ENCODE measurements around the gene KCNMA1. TPM values are rescaled to one million over a fixed set of nuclear protein-coding genes. Genes with fewer than 3 reads are reported as not detected.

The KCNMA1 gene
- total and polyA plus RNA-seq, 9 of the 15 experiments (the other 6 are each of a cell fraction or from before 2014, with no cell fraction given), result 0.01 to 0.95 (median 0.15) TPM; not detected in 4

DNA sequence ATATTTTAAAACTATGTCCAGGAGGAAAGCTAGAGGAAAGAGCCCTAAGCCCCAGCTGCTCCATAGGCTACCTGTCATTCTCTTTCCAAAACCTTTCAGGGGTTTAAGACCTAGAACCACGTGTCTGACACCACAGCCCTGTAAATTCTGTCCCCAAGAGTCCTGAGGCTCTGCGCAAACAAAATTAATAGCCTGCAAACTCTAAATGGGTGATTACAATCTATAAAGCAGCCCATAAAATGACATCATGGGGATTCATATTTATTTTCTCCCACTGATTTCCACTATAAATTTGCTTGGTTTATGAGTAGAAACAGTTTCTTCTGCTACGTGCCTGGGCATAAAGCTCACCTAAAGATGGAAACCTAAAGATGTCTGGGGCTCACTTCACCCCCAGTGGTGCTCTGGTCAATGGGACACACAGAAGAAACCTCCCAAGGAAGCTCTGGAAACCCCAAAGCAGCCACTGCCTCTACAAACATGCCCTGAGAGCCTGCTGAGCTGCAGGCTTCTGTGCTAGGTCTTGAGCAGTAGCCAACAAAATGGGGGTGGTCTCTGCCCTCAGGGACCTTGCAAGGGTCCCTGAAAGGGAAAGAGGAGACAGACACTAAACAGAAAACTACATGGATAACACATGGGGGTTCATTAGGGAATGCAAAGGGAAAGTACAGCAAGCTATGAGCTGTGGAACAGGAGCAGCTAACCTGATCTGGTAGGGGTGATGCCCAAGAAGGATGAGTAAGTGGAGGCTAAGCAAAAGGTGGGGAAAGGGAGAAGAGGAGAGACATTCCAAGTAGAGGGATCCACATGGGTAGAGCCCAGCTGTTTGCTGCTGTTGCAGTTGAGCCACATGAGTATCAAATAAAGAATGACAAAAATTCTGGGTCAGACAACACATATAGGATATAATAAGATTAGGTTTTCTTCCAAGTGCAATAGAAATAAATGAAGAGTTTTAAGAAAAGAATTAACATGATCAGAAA is 331.7 kb downstream of the KCNMA1 start (continued):
- TF ChIP-seq, protein P1, sequence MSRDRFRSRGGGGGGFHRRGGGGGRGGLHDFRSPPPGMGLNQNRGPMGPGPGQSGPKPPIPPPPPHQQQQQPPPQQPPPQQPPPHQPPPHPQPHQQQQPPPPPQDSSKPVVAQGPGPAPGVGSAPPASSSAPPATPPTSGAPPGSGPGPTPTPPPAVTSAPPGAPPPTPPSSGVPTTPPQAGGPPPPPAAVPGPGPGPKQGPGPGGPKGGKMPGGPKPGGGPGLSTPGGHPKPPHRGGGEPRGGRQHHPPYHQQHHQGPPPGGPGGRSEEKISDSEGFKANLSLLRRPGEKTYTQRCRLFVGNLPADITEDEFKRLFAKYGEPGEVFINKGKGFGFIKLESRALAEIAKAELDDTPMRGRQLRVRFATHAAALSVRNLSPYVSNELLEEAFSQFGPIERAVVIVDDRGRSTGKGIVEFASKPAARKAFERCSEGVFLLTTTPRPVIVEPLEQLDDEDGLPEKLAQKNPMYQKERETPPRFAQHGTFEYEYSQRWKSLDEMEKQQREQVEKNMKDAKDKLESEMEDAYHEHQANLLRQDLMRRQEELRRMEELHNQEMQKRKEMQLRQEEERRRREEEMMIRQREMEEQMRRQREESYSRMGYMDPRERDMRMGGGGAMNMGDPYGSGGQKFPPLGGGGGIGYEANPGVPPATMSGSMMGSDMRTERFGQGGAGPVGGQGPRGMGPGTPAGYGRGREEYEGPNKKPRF (IDR thresholded peaks at IDR 0.05; ENCODE audit: low read depth, low read length), result no peak
- TF ChIP-seq DIDO1 (tag; IDR thresholded peaks at IDR 0.05; ENCODE audit: low read depth) (no peak), TEAD1 (CRISPR knock-in tag; IDR thresholded peaks at IDR 0.05) (no peak)

DNA sequence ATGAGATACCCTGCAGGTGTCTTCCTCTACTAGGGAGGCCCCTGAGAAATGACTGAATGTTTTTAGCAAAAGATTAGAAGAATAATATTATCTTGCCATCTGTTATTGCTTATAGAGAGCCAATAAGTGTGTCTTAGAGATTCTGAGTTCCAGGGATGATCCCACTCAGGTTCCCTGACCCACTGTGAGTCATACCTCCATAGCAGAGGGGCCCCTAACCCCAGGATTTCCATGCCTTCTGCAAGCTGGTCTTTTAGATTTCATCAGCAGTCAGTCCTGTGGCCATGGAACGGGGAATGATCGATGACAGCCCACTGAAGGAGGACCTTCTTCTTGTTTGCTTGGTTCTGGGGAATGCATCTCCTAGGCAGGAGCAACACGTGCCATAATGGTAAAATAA is 333.4 kb downstream of the KCNMA1 start:
- ATAC-seq (no peak), DNase-seq (ENCODE audit: extremely low read depth in 1 of 4, low spot score in 3 of 4) (no peak), FAIRE-seq (no peak)
- POLR2A ChIA-PET, result no interaction called here
- intact Hi-C loops (cut with micrococcal nuclease) (no loop called here), in situ Hi-C loops (cut with MboI) (no loop called here)
- Histone ChIP-seq H3K4me1 (replicated peaks in 1 of 2; ENCODE audit: control insufficient read depth in 2 of 2, insufficient read depth in 2 of 2, low read length in 2 of 2) (no peaks in the 10 kb centered on the region), H3K27me3 (ENCODE audit: control insufficient read depth in 2 of 2, insufficient read depth in 2 of 2, low read length in 2 of 2) (no peaks in the 10 kb centered on the region), H3K4me3 (no peak overlapping the region), H3K79me2 (ENCODE audit: control insufficient read depth, insufficient read depth, low read length) (no peaks in the 10 kb centered on the region), H3K36me3 (ENCODE audit: control insufficient read depth, insufficient read depth, low read length) (no peaks in the 10 kb centered on the region), H4K20me1 (replicated peaks; ENCODE audit: control insufficient read depth, insufficient read depth, low read length) (no peaks in the 10 kb centered on the region), H3K9me3 (replicated peaks; ENCODE audit: control insufficient read depth, insufficient read depth, low read depth, low read length) (no peaks in the 10 kb centered on the region), H3K27ac (ENCODE audit: extremely low read depth, low read depth, low read length) (no peak overlapping the region), H2AFZ (ENCODE audit: low read depth, low read length) (no peak overlapping the region), H3K9ac (ENCODE audit: insufficient read depth in 1 of 2, low read depth in 2 of 2, low read length in 2 of 2) (no peak overlapping the region), H3K9me1 (ENCODE audit: control insufficient read depth, insufficient read depth, low read length) (no peaks in the 10 kb centered on the region), H3K4me2 (ENCODE audit: insufficient read depth, low read length) (no peak overlapping the region)
- 0% methylated on average over 3 of the region's 3 CpGs for WGBS (ENCODE audit: insufficient coverage, low coverage, missing lambda C conversion rate)
- BruUV-seq (replicated peaks), result no TSS peak
- CTCF ChIA-PET (ENCODE audit: low intra/inter-chr PET ratio), result no interaction called here
- no peak for TF ChIP-seq SOX6 (IDR thresholded peaks at IDR 0.05)
- no peak for TF ChIP-seq ETV1 (tag; conservative IDR thresholded peaks at IDR 0.05; ENCODE audit: low read depth)
- TF ChIP-seq, protein P2, sequence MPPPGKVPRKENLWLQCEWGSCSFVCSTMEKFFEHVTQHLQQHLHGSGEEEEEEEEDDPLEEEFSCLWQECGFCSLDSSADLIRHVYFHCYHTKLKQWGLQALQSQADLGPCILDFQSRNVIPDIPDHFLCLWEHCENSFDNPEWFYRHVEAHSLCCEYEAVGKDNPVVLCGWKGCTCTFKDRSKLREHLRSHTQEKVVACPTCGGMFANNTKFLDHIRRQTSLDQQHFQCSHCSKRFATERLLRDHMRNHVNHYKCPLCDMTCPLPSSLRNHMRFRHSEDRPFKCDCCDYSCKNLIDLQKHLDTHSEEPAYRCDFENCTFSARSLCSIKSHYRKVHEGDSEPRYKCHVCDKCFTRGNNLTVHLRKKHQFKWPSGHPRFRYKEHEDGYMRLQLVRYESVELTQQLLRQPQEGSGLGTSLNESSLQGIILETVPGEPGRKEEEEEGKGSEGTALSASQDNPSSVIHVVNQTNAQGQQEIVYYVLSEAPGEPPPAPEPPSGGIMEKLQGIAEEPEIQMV (tag; conservative IDR thresholded peaks at IDR 0.05; ENCODE audit: low read depth), result no peak
- TF ChIP-seq ZNF133 (CRISPR knock-in tag; IDR thresholded peaks at IDR 0.05), result no peak
- no peak for TF ChIP-seq PRPF4 (IDR thresholded peaks at IDR 0.05; ENCODE audit: insufficient read depth, low read depth, low read length, poor library complexity, severe bottlenecking)
- TF ChIP-seq FOXA3 (CRISPR knock-in tag; conservative IDR thresholded peaks at IDR 0.05 in 1 of 2, IDR thresholded peaks at IDR 0.05 in 1 of 2), result no peak
- TF ChIP-seq NR3C1 (CRISPR knock-in tag; IDR thresholded peaks at IDR 0.05), result no peak
- TF ChIP-seq SMARCC2 (IDR thresholded peaks at IDR 0.05; ENCODE audit: low read depth), result no peak
- no peak for TF ChIP-seq NUFIP1 (IDR thresholded peaks at IDR 0.05; ENCODE audit: partially characterized antibody)
- no peak for TF ChIP-seq ZNF707 (CRISPR knock-in tag; conservative IDR thresholded peaks at IDR 0.05)
- TF ChIP-seq MAFF (IDR thresholded peaks at IDR 0.05; ENCODE audit: low read length), result no peak
- TF ChIP-seq PTBP1 (IDR thresholded peaks at IDR 0.05; ENCODE audit: low read depth, low read length), result no peak
- TF ChIP-seq DIDO1 (tag; IDR thresholded peaks at IDR 0.05; ENCODE audit: low read depth), result no peak
